ENCODE measurements around the gene SLC8A1.

DNA sequence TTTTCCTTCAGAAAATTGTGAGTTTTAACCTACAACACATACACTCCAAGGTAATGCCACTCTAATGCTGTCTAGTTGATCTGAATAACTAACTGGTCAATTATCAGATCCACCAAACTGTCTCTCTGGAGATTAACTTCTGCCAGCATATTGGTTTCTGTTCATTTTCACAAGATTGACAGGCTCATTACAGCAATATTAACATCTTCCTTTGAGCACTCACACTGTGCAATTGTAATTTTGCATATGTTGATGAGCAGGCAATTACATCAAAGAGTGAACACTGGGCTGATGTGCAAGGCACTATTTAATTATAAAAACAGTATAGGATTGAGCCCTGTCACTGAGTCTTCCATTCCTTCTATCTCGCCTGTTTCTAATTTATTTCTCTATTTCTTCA lies 197.3 kb downstream of the SLC8A1 start:
- no peak for TF ChIP-seq CTCF (IDR thresholded peaks at IDR 0.05; ENCODE audit: insufficient read depth, low read depth, low read length)
- no peak for TF ChIP-seq EZH2 (IDR thresholded peaks at IDR 0.05; ENCODE audit: insufficient read depth, low read length)

Data from astrocyte (in vitro differentiated cells and primary cell).